Eye (tissue), 1 donor: Measurements from ENCODE around the gene TBC1D5.
A peak's percentile ranks its signal among the peaks of the same experiment; 100 is the strongest.

Experiments
- DNase-seq: peaks from one replicate; pipeline ENCODE4 v3.0.0-alpha.2; 2015

TBC1D5 gene

GRCh38 chr3:17459470-17459993 lies 282.9 kb downstream of the TBC1D5 start:
- DNase-seq: no peak

- no peak for DNase-seq
Observed at GRCh38 chr3:17456650-17457049, 285.8 kb downstream of the TBC1D5 start.

GRCh38 chr3:17456046-17456445 lies 286.4 kb downstream of the TBC1D5 start:
- no peak for DNase-seq

- no peak for DNase-seq
Observed at GRCh38 chr3:17444865-17445264, 297.6 kb downstream of the TBC1D5 start.

GRCh38 chr3:17443142-17443541 lies 299.3 kb downstream of the TBC1D5 start:
- no peak for DNase-seq

GRCh38 chr3:17442332-17443049 lies 299.9 kb downstream of the TBC1D5 start:
- no peak for DNase-seq

- DNase-seq: no peak
Observed at GRCh38 chr3:17433876-17434275, 308.6 kb downstream of the TBC1D5 start.

GRCh38 chr3:17432236-17432635 lies 310.2 kb downstream of the TBC1D5 start:
- DNase-seq: no peak

- no peak for DNase-seq
Observed at GRCh38 chr3:17431484-17432045, 310.9 kb downstream of the TBC1D5 start.

- peak; percentile 58 for DNase-seq
Observed at GRCh38 chr3:17431004-17431403, 311.4 kb downstream of the TBC1D5 start.

GRCh38 chr3:17430582-17430981 lies 311.8 kb downstream of the TBC1D5 start:
- no peak for DNase-seq

- DNase-seq: no peak
Observed at GRCh38 chr3:17423786-17424536, 318.5 kb downstream of the TBC1D5 start.

GRCh38 chr3:17422636-17423035 lies 319.8 kb downstream of the TBC1D5 start:
- no peak for DNase-seq

- no peak for DNase-seq
Observed at GRCh38 chr3:17420668-17421067, 321.8 kb downstream of the TBC1D5 start.

- DNase-seq: peak; percentile 57
Observed at GRCh38 chr3:17412950-17413530, 329.4 kb downstream of the TBC1D5 start.

GRCh38 chr3:17411157-17411877 lies 331.1 kb downstream of the TBC1D5 start:
- no peak for DNase-seq

- DNase-seq: no peak
Observed at GRCh38 chr3:17407576-17407975, 334.9 kb downstream of the TBC1D5 start.

- DNase-seq: no peak
Observed at GRCh38 chr3:17404548-17404947, 337.9 kb downstream of the TBC1D5 start.

GRCh38 chr3:17402442-17402841 lies 340.0 kb downstream of the TBC1D5 start:
- DNase-seq: no peak

- no peak for DNase-seq
Observed at GRCh38 chr3:17401912-17402311, 340.5 kb downstream of the TBC1D5 start.

GRCh38 chr3:17399586-17399985 lies 342.8 kb downstream of the TBC1D5 start:
- no peak for DNase-seq

- no peak for DNase-seq
Observed at GRCh38 chr3:17398959-17399551, 343.4 kb downstream of the TBC1D5 start.
